Measurements from ENCODE around the gene GPR17.

GPR17 gene

GRCh38 chr2:127701651-127702394 lies 55.9 kb downstream of the GPR17 start:
- H3K9me3 ChIP-seq (ENCODE audit: insufficient read depth, low read length): no peaks in the 10 kb centered on the region
- peak overlapping the region; percentile 95 for H3K4me3 ChIP-seq (ENCODE audit: low read length)
- H3K79me2 ChIP-seq (ENCODE audit: low read length): peaks cover 20% of the 10 kb centered on the region
- peak overlapping the region; percentile 69 for H2AFZ ChIP-seq (ENCODE audit: low read depth, low read length)
- H4K20me1 ChIP-seq (ENCODE audit: insufficient read depth, low read length): 0 out of 2 replicates have a peak, but pooled peaks cover 3% of the 10 kb centered on the region
- H3K9ac ChIP-seq (ENCODE audit: low read length): peak overlapping the region; percentile 95
- H3K4me2 ChIP-seq (ENCODE audit: low read length): peak overlapping the region; percentile 99
- peaks cover 41% of the 10 kb centered on the region for H3K36me3 ChIP-seq (replicated peaks; ENCODE audit: low read depth, low read length)
- H3K27me3 ChIP-seq (ENCODE audit: low read depth, low read length): no peaks in the 10 kb centered on the region
- H3K27ac ChIP-seq (ENCODE audit: low read length): peak overlapping the region; percentile 87
- TF ChIP-seq EZH2phosphoT487 (IDR thresholded peaks at IDR 0.05; ENCODE audit: low read depth) (no peak), CTCF (IDR thresholded peaks at IDR 0.05; ENCODE audit: low read depth, low read length) (no peak)
- H3K4me1 ChIP-seq (ENCODE audit: low read length): peaks cover 13% of the 10 kb centered on the region

Measured in OCI-LY3 (cell line).